HG03139 (cell line): ENCODE measurements around the gene KCTD4.
"Not testable (repeated sequence)": the region's sequence is repeated elsewhere in the genome, so short reads cannot be mapped to it uniquely, and the experiment has no call there.

ENCODE experiments used
- ATAC-seq: cut with Tn5 transposase; IDR thresholded peaks from one replicate; pipeline ENCODE4 v1.9.1; 2021; ENCODE audit not compliant: unreplicated experiment

The KCTD4 gene

GRCh38 chr13:45200701-45201232, at the start of gene KCTD4:
KCTD4 (minus strand) TSS chr13:45201045; CDS start chr13:45194567, 6,478 bp downstream.
- ATAC-seq: no peak

- ATAC-seq: no peak
Measured at GRCh38 chr13:45249662-45250061, 48.8 kb upstream of the KCTD4 start.

GRCh38 chr13:45244736-45245135, 43.9 kb upstream of the KCTD4 start:
- ATAC-seq: not testable (repeated sequence)

GRCh38 chr13:45243077-45243476, 42.2 kb upstream of the KCTD4 start:
- ATAC-seq: no peak

GRCh38 chr13:45242524-45242923, 41.7 kb upstream of the KCTD4 start:
- no peak for ATAC-seq

GRCh38 chr13:45242070-45242469, 41.2 kb upstream of the KCTD4 start:
- no peak for ATAC-seq

GRCh38 chr13:45240143-45240542, 39.3 kb upstream of the KCTD4 start:
- ATAC-seq: no peak

GRCh38 chr13:45238945-45239795, 38.3 kb upstream of the KCTD4 start:
- ATAC-seq: no peak

GRCh38 chr13:45232591-45232990, 31.7 kb upstream of the KCTD4 start:
- no peak for ATAC-seq

- no peak for ATAC-seq
Measured at GRCh38 chr13:45231722-45232121, 30.9 kb upstream of the KCTD4 start.

- no peak for ATAC-seq
Measured at GRCh38 chr13:45231305-45231704, 30.5 kb upstream of the KCTD4 start.

- ATAC-seq: no peak
Measured at GRCh38 chr13:45229172-45229571, 28.3 kb upstream of the KCTD4 start.

- no peak for ATAC-seq
Measured at GRCh38 chr13:45228002-45228401, 27.2 kb upstream of the KCTD4 start.

GRCh38 chr13:45226024-45226423, 25.2 kb upstream of the KCTD4 start:
- ATAC-seq: no peak

- ATAC-seq: no peak
Measured at GRCh38 chr13:45225370-45225769, 24.5 kb upstream of the KCTD4 start.

- no peak for ATAC-seq
Measured at GRCh38 chr13:45224176-45224575, 23.3 kb upstream of the KCTD4 start.

GRCh38 chr13:45222919-45223318, 22.1 kb upstream of the KCTD4 start:
- no peak for ATAC-seq

GRCh38 chr13:45222516-45222915, 21.7 kb upstream of the KCTD4 start:
- no peak for ATAC-seq

- ATAC-seq: no peak
Measured at GRCh38 chr13:45220403-45220802, 19.6 kb upstream of the KCTD4 start.

GRCh38 chr13:45219938-45220375, 19.1 kb upstream of the KCTD4 start:
- no peak for ATAC-seq

GRCh38 chr13:45219123-45219891, 18.5 kb upstream of the KCTD4 start:
- ATAC-seq: no peak

- ATAC-seq: no peak
Measured at GRCh38 chr13:45218689-45219088, 17.8 kb upstream of the KCTD4 start.
